DMS 273 treated with DMSO at 0.1 percent for 48 hours (cell line): ENCODE data around the gene CITED4.

ENCODE experiments used
- DNase-seq: peaks from one replicate; lab custom pipeline; 2025; lab: John Stamatoyannopoulos, UW

Gene CITED4

GRCh38 chr1:40853885-40854170 lies 8.3 kb downstream of the CITED4 start:
- DNase-seq, result peak; percentile 100

GRCh38 chr1:40853113-40853884 lies 8.9 kb downstream of the CITED4 start:
- no peak for DNase-seq

DNA sequence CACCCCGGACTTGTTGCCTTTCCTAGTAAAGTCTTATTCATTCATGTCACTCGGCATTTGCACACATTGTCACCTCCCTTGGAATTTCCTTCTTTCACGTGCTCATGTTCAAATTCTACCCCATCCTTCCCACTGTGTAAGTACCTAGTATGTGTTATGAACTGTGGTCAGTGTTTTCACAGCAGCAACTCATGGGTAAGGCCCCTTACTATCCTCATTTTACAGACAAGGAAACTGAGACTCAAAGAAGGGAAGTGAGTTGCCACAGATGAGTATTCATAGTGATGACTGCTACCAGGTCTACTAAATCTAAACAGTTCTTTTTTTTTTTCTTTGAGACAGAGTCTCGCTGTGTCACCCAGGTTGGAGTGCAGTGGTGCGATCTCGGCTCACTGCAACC lies 10.5 kb downstream of the CITED4 start:
- DNase-seq, result no peak

DNA sequence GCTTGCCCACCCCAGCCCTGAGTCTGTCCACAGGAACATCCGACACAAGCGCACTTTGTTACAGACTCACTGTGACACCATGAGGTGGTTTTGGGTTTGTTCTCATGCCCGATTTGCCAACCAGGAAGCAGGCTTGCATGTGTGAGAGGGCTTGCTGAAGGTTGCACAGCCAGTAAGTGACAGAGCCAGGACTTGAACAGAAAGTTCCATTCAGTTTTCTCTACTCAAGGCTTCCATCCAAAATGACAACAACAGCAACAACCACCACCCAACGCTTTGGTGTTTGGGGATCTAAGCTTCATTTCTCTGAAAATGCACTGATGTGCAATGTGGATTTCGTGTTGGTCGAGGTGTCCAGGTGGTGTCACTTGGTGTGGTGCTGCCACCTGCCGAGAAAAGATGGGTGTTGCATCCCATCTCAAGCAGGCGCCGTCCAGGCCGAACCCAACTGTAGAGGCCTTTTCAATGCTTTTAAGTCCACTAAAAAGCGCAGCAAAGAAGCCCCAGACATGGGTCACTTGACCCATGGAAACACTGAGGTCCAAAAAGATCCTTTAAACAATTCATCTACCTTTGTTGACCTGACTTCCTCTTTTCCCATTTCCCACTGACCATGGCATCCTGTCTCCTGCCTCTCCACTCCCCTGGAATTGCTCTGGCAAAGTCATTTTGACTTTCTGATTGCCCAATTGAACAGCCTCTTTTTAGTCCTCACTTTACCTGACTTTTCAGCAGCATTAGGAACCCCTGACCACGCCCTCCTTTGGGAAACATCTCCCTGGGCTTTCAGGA lies 12.2 kb downstream of the CITED4 start:
- peak; percentile 98 for DNase-seq

- peak; percentile 99 for DNase-seq
Observed at GRCh38 chr1:40848530-40849189, 13.5 kb downstream of the CITED4 start.

- DNase-seq, result no peak
Observed at GRCh38 chr1:40847023-40847745, 15.0 kb downstream of the CITED4 start.

- no peak for DNase-seq
Observed at GRCh38 chr1:40845895-40846294, 16.3 kb downstream of the CITED4 start.

DNA sequence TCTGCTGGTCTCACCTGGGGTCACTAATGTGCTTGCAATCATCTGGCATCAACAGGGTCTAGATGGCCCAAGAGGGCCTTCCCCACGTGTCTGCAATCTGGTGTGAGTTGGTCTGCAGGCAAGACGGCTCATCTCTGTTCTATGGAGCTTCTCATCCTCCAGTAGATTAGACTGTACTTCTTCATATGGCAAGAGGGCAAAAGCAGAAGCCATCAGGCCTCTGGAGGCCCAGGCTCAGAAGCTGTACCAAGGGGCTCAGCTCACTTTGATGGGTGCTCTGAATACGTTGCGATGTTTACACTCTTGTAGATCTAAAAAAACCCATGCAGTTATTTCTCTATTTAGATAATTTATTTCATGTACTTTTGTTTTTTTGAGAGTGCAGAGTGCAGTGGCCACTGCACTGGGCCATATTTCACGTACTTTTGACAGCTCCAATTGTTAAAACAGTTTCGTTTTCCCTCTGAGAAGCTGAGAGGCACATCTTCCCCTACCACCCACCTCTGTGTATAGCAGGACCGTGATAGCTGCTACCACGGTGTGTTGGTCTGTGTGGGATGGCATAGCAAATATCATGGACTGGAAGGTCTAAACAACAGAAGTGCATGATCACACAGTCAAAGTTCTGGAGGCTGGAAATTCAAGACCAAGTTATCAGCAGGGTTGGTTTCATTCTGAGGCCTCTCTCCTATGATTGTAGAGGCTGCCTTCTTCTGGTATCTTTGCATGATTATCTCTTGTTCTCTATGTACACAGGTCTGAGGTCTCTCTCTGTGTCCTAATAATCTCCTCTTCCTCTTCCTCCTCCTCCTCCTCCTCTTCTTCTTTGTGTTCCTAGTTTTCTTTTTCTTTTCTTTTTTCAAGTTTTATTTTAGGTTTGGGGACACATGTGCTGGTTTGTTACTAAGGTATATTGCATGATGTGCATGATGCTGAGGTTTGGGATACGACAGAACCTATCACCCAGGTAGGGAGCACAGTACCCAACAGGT lies 17.0 kb downstream of the CITED4 start:
- DNase-seq, result no peak

DNA sequence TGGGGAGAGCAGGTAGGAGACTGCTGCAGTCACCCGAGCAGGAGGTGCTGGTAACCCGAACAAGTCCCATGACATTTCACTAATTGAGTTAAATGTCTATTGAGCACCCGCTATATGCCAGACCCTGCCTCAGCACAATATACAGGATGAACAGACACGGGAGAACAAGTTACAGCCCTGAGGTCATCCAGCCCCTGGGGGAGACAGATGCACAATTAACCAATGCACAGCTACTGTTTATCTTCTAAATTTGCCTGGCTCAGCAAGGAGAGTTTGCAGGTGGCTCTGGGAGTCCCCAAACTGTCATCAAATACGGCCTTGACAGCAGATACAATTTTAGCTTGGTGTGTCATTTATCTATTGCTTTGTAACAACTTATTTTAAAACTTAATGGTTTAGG lies 18.1 kb downstream of the CITED4 start:
- no peak for DNase-seq

- no peak for DNase-seq
Observed at GRCh38 chr1:40842691-40843090, 19.5 kb downstream of the CITED4 start.

GRCh38 chr1:40842207-40842606 lies 20.0 kb downstream of the CITED4 start:
- DNase-seq, result no peak

DNA sequence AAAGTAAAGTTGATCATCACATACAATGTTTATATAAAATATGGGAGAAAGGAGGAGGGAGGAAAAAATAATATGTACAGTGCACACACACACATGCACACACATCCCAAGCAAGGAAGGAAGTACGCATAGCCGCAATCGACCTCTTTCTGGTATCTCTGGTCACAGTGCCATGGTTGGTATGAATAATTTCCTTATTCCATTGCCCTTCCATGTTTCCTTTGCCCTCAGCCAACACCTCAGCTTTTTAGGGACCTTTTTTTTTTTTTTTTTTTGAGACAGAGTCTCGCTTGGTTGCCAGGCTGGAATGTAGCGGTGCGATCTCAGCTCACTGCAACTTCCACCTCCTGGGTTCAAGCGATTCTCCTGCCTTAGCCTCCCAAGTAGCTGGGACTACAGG lies 20.6 kb downstream of the CITED4 start:
- no peak for DNase-seq

DNA sequence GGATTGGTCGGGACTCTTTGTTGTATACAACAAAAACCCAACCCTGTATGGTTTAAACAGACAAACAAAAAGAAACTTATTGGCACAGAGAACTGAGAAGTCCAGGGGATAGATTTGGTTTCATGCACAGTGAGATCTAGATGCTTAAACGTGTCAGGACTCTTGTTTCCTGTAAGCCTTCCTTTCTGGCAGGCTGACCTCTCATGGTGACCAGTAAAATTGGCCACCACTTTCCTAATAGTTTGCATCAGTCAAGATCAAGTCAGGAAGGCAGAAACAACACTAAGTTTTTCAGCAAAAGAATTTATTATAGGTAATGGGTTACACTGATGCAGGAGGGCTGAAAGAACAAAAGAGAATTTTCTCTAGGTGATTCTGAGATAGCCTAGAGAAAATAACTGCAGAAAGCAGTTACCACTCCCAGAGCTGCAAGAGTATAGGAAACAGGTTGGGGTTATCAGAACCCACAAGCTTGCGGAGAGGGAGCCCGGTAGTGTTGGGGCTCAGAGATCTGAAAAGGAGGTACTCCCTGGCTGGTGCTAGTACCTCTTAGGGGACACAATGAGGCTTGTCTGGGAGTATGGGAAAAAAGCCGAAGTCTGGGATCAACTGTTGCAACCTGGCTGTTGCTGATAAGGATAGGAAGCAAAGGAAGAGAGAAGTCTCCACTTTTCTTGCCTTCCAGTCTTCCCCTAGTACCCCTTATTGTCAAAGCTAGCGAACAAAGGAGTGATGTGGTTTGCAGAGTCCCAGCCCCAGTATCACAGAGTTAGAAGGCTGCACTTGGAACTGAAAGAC lies 21.4 kb downstream of the CITED4 start:
- no peak for DNase-seq

- DNase-seq, result no peak
Observed at GRCh38 chr1:40839943-40840335, 22.2 kb downstream of the CITED4 start.

- no peak for DNase-seq
Observed at GRCh38 chr1:40838980-40839942, 22.9 kb downstream of the CITED4 start.

GRCh38 chr1:40838045-40838979 lies 23.9 kb downstream of the CITED4 start:
- DNase-seq, result no peak

- DNase-seq, result no peak
Observed at GRCh38 chr1:40837601-40838000, 24.6 kb downstream of the CITED4 start.

DNA sequence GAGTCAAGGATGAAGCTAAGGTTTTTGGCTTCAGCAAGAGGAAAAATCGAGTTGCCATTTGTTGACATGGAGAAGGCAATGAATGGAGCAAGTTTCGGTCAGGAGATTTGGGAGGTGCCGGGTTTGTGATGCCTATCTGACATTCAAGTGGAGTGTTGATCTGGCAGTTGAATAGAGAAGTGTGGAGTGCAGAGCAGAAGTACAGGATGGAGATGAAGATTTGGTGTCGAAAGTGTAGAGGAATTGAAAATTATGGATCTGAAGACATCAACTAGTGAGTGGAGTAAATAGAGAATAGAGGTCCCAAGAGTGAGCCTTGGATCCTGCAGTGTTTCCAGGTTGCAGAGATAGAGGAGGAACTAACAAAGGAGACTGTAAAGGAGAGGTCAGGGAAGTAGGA lies 25.9 kb downstream of the CITED4 start:
- DNase-seq, result no peak
